Skeletal muscle tissue (tissue), 5 donors: ENCODE measurements around the gene BCKDHA. TPM values are rescaled to one million over a fixed set of nuclear protein-coding genes. Genes with fewer than 3 reads are reported as not detected.
"Not testable (repeated sequence)": the region's sequence is repeated elsewhere in the genome, so short reads cannot be mapped to it uniquely, and the experiment has no call there.

Source experiments
- H3K27ac ChIP-seq: one replicate; pipeline ENCODE4 v1.7.0; 2013; ENCODE audit warnings: mild to moderate bottlenecking, low read depth, low read length, inconsistent platforms
- H3K27me3 ChIP-seq, 3 donors: one replicate each; pipeline ENCODE4 v1.7.0; 2013; ENCODE audit warnings: low read length in 3 of 3; ENCODE audit not compliant: control insufficient read depth in 3 of 3, insufficient read depth in 3 of 3
- H3K36me3 ChIP-seq, 3 donors: one replicate each; pipeline ENCODE4 v1.7.0; 2013; ENCODE audit warnings: low read length in 3 of 3; ENCODE audit not compliant: control insufficient read depth in 3 of 3, insufficient read depth in 3 of 3
- H3K4me1 ChIP-seq, 3 donors: one replicate each; pipeline ENCODE4 v1.7.0; 2013; ENCODE audit warnings: low read length in 3 of 3, mild to moderate bottlenecking in 3 of 3; ENCODE audit not compliant: control insufficient read depth in 3 of 3, insufficient read depth in 3 of 3
- H3K4me3 ChIP-seq, 3 donors: one replicate each; pipeline ENCODE4 v1.7.0; 2013; ENCODE audit warnings: low read length in 3 of 3
- H3K9ac ChIP-seq, 3 donors: one replicate each; pipeline ENCODE4 v1.7.0; 2013; ENCODE audit warnings: low read length in 3 of 3, mild to moderate bottlenecking in 3 of 3, moderate library complexity in 2 of 3, low read depth in 1 of 3
- H3K9me3 ChIP-seq, 3 donors: one replicate each; pipeline ENCODE4 v1.7.0; 2013; ENCODE audit warnings: low read length in 3 of 3; ENCODE audit not compliant: control insufficient read depth in 3 of 3
- small RNA-seq: library from RNA; depleted of rRNA; stranded (forward); fragments of <200 nt; gene quantifications from one replicate; pipeline ENCODE3, GENCODE V24; 2014
- total RNA-seq: library from RNA; depleted of rRNA; stranded (reverse); fragments of >200 nt; gene quantifications from one replicate; pipeline ENCODE4 v1.2.3, GENCODE V29; 2014
- donor health status: Osteomylitis.

BCKDHA gene
- total RNA-seq, 1 donor from 2014 or later, result 46.4 TPM

- peaks cover 0 to 8% (median 0%) of the 10 kb centered on the region in 3 donors for H3K27me3 ChIP-seq
- peaks cover 2 to 9% (median 6%) of the 10 kb centered on the region in 3 donors for H3K4me1 ChIP-seq
- no peak overlapping the region for H3K27ac ChIP-seq
- H3K9me3 ChIP-seq, result no peaks in the 10 kb centered on the region
- no peak overlapping the region for H3K9ac ChIP-seq
- H3K36me3 ChIP-seq, result no peaks in the 10 kb centered on the region
- H3K4me3 ChIP-seq, result no peak overlapping the region
Observed at GRCh38 chr19:41452584-41453275, 55.1 kb downstream of the BCKDHA start.

GRCh38 chr19:41455936-41456335 lies 58.3 kb downstream of the BCKDHA start:
- H3K9ac ChIP-seq, result no peak overlapping the region
- no peaks in the 10 kb centered on the region for H3K9me3 ChIP-seq
- H3K4me3 ChIP-seq, result no peak overlapping the region
- H3K27me3 ChIP-seq, result peaks cover 0 to 16% (median 3%) of the 10 kb centered on the region in 3 donors
- no peak overlapping the region for H3K27ac ChIP-seq
- no peaks in the 10 kb centered on the region for H3K36me3 ChIP-seq
- H3K4me1 ChIP-seq, result peaks cover 0 to 6% (median 3%) of the 10 kb centered on the region in 3 donors

GRCh38 chr19:41456342-41456918 lies 58.8 kb downstream of the BCKDHA start:
- Histone ChIP-seq H3K9me3 (no peaks in the 10 kb centered on the region), H3K9ac (no peak overlapping the region), H3K4me1 (peaks cover 0 to 6% (median 3%) of the 10 kb centered on the region in 3 donors), H3K4me3 (no peak overlapping the region), H3K27me3 (peaks cover 0 to 19% (median 3%) of the 10 kb centered on the region in 3 donors), H3K27ac (peak overlapping the region; percentile 55), H3K36me3 (no peaks in the 10 kb centered on the region)

GRCh38 chr19:41457241-41457640 lies 59.6 kb downstream of the BCKDHA start:
- no peak overlapping the region for H3K4me3 ChIP-seq
- H3K27me3 ChIP-seq, result peaks cover 0 to 19% (median 3%) of the 10 kb centered on the region in 3 donors
- H3K9me3 ChIP-seq, result no peaks in the 10 kb centered on the region
- H3K27ac ChIP-seq, result no peak overlapping the region
- H3K4me1 ChIP-seq, result peaks cover 0 to 6% (median 3%) of the 10 kb centered on the region in 3 donors
- H3K36me3 ChIP-seq, result no peaks in the 10 kb centered on the region
- no peak overlapping the region for H3K9ac ChIP-seq

- Histone ChIP-seq H3K4me3 (no peak overlapping the region), H3K9me3 (no peaks in the 10 kb centered on the region), H3K9ac (no peak overlapping the region), H3K36me3 (no peaks in the 10 kb centered on the region), H3K4me1 (no peaks in the 10 kb centered on the region), H3K27me3 (peaks cover 7 to 24% (median 11%) of the 10 kb centered on the region in 3 donors), H3K27ac (no peak overlapping the region)
Observed at GRCh38 chr19:41462497-41462896, 64.9 kb downstream of the BCKDHA start.

- H3K9ac ChIP-seq, H3K27ac ChIP-seq, H3K4me3 ChIP-seq, H3K36me3 ChIP-seq, H3K4me1 ChIP-seq, H3K9me3 ChIP-seq: not testable (repeated sequence)
- peaks cover 7 to 24% (median 12%) of the 10 kb centered on the region in 3 donors for H3K27me3 ChIP-seq
Observed at GRCh38 chr19:41463257-41464256, 65.9 kb downstream of the BCKDHA start.

Small RNAs within 50 kb of the gene (small RNA-seq; reads per million reads assigned to genes)
- not detected for gene RF00017

Other genes with a start within 250 kb of the BCKDHA start
- gene CYP2S1, start 204.6 kb upstream of the BCKDHA start, total RNA-seq, result 1.6 TPM
- 35.0 TPM for gene AXL, start 178.6 kb upstream of the BCKDHA start, total RNA-seq
- gene HNRNPUL1, start 133.4 kb upstream of the BCKDHA start, total RNA-seq, result 68.4 TPM
- 8.9 TPM for gene CCDC97, start 87.6 kb upstream of the BCKDHA start, total RNA-seq
- gene TGFB1, start 43.9 kb upstream of the BCKDHA start, total RNA-seq, result 3.1 TPM
- 2.1 TPM for gene B9D2, start 33.7 kb upstream of the BCKDHA start, total RNA-seq
- gene TMEM91, start 21.3 kb upstream of the BCKDHA start, total RNA-seq, result 2.1 TPM
- 13.0 TPM for gene EXOSC5, start 459 bp upstream of the BCKDHA start, total RNA-seq
- 0.52 TPM for gene B3GNT8, start 29.6 kb downstream of the BCKDHA start, total RNA-seq
- gene DMAC2, start 42.1 kb downstream of the BCKDHA start, total RNA-seq, result 23.5 TPM
- gene ERICH4, start 45.3 kb downstream of the BCKDHA start, total RNA-seq, result not detected
- 1.6 TPM for gene CEACAM21, start 178.3 kb downstream of the BCKDHA start, total RNA-seq
- 1.0 TPM for gene CEACAM4, start 229.3 kb downstream of the BCKDHA start, total RNA-seq